Nephron progenitor cell (in vitro differentiated cells): ENCODE measurements around the gene MGLL.

ENCODE experiments used
- DNase-seq: peaks from one replicate; pipeline ENCODE4 v3.0.0; 2021
- H3K27ac Mint-ChIP-seq: 2 replicates; pipeline ENCODE4 v1.8.0; 2021; ENCODE audit warnings: mild to moderate bottlenecking, moderate library complexity, mixed read lengths
- H3K27me3 Mint-ChIP-seq: 2 replicates; pipeline ENCODE4 v1.8.0; 2021; ENCODE audit warnings: mild to moderate bottlenecking, low read depth, mixed read lengths; ENCODE audit not compliant: poor library complexity
- H3K36me3 Mint-ChIP-seq: 2 replicates; pipeline ENCODE4 v1.8.0; 2021; ENCODE audit warnings: low read depth, mixed read lengths
- H3K4me1 Mint-ChIP-seq: 2 replicates; pipeline ENCODE4 v1.8.0; 2021; ENCODE audit warnings: mixed read lengths
- H3K4me3 Mint-ChIP-seq: 2 replicates; pipeline ENCODE4 v1.8.0; 2021; ENCODE audit warnings: mild to moderate bottlenecking, moderate library complexity, mixed read lengths
- H3K9me3 Mint-ChIP-seq: 2 replicates; pipeline ENCODE4 v1.8.0; 2021; ENCODE audit warnings: mild to moderate bottlenecking, moderate library complexity, mixed read lengths
- TF ChIP-seq, protein P1 (sequence below): fragments of 200-600 bp; sonication (generic); IDR thresholded peaks from 2 replicates; pipeline ENCODE4 v1.5.0; 2021; ENCODE audit warnings: antibody characterized with exemption

The MGLL gene

DNA sequence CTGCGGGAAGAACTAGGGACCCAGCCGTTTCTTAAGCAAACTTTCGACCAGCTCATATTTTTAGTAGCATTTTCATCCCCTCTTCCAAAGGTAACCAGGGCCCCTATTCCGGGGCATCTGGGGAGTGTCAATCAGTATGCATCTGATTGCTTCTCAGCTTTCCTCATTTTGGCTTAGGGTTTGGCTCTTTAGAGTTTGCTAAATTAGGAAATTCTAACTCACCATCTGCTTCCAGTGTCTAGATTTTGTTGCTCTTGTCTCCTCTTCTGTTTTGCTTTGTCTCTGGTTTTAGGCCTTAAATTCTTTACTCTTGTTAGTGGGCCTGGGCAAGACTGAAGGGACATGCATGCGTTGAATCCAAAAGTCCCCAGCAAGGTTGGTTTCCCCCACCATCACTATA is 159.2 kb downstream of the MGLL start:
- Mint-ChIP-seq H3K9me3 (peaks cover 7% of the 10 kb centered on the region), H3K27ac (no peak overlapping the region), H3K4me3 (no peak overlapping the region), H3K36me3 (peaks cover 31% of the 10 kb centered on the region), H3K27me3 (peaks cover 7% of the 10 kb centered on the region), H3K4me1 (no peaks in the 10 kb centered on the region)
- no peak for DNase-seq
- TF ChIP-seq, protein P1, sequence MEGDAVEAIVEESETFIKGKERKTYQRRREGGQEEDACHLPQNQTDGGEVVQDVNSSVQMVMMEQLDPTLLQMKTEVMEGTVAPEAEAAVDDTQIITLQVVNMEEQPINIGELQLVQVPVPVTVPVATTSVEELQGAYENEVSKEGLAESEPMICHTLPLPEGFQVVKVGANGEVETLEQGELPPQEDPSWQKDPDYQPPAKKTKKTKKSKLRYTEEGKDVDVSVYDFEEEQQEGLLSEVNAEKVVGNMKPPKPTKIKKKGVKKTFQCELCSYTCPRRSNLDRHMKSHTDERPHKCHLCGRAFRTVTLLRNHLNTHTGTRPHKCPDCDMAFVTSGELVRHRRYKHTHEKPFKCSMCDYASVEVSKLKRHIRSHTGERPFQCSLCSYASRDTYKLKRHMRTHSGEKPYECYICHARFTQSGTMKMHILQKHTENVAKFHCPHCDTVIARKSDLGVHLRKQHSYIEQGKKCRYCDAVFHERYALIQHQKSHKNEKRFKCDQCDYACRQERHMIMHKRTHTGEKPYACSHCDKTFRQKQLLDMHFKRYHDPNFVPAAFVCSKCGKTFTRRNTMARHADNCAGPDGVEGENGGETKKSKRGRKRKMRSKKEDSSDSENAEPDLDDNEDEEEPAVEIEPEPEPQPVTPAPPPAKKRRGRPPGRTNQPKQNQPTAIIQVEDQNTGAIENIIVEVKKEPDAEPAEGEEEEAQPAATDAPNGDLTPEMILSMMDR, result no peak

DNA sequence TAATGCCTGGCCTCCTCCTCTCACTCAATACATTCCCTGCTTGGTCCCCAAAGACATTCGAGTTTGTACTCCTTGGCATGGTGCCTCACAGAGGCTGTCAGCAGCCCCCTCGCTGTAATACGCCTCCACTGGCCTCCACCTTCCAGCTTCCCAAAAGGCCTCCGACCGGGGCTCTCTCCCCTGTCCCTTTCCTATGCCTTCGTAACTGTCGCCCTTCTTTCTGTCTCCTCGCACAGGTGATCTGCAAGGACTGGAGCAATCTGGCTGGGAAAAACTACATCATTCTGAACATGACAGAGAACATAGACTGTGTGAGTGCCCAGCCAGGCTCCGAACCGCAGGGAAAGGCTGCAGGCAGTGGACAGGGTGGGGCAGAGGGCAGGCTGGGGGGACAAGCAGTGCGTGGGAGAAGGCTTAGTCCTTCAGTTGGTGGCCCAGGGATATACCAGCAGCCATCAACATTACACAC is 160.3 kb downstream of the MGLL start:
- peaks cover 7% of the 10 kb centered on the region for H3K9me3 Mint-ChIP-seq
- H3K4me1 Mint-ChIP-seq, result no peaks in the 10 kb centered on the region
- DNase-seq, result no peak
- peaks cover 31% of the 10 kb centered on the region for H3K36me3 Mint-ChIP-seq
- H3K27ac Mint-ChIP-seq, result no peak overlapping the region
- H3K27me3 Mint-ChIP-seq, result peaks cover 5% of the 10 kb centered on the region
- TF ChIP-seq, protein P1, result no peak
- H3K4me3 Mint-ChIP-seq, result no peak overlapping the region

DNA sequence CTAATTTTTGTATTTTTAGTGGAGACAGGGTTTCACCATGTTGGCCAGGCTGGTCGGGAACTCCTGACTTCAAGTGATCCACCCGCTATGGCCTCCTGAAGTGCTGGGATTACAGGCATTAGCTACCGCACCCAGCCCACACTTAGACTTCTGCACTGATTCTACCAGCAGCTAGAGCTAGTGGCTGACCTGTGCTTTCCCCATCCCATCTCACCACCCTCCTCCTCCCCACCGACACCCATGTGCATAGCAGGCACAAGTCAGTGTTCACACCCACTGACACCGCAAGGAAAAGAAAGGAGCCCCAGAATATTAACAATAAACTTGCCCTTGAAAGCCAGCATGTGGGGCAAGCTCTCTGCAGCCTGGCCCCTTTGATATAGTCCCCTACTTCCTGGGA is 160.7 kb downstream of the MGLL start:
- Mint-ChIP-seq H3K27me3 (peaks cover 3% of the 10 kb centered on the region), H3K4me1 (no peaks in the 10 kb centered on the region), H3K4me3 (no peak overlapping the region), H3K27ac (no peak overlapping the region), H3K36me3 (peaks cover 31% of the 10 kb centered on the region), H3K9me3 (peaks cover 7% of the 10 kb centered on the region)
- TF ChIP-seq, protein P1, result no peak
- no peak for DNase-seq

DNA sequence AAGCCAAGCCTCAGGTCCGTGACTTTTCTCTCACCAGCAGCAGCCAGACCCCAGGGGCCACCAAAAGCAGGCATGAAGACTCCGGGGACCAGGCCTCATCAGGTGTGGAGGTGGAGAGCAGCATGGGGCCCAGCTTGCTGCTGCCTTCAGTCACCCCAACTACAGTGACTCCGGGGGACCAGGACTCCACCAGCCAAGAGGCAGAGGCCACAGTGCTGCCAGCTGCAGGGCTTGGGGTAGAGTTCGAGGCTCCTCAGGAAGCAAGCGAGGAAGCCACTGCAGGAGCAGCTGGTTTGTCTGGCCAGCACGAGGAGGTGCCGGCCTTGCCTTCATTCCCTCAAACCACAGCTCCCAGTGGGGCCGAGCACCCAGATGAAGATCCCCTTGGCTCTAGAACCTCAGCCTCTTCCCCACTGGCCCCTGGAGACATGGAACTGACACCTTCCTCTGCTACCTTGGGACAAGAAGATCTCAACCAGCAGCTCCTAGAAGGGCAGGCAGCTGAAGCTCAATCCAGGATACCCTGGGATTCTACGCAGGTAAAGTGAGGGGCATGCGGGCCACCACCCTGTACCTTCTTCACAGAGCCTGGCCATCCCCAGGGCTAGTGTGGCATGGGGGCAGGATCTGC is 161.6 kb downstream of the MGLL start:
- peaks cover 2% of the 10 kb centered on the region for H3K4me1 Mint-ChIP-seq
- TF ChIP-seq, protein P1, result no peak
- H3K9me3 Mint-ChIP-seq, result peaks cover 4% of the 10 kb centered on the region
- H3K36me3 Mint-ChIP-seq, result peaks cover 27% of the 10 kb centered on the region
- DNase-seq, result no peak
- H3K4me3 Mint-ChIP-seq, result no peak overlapping the region
- H3K27me3 Mint-ChIP-seq, result peaks cover under 1% of the 10 kb centered on the region
- H3K27ac Mint-ChIP-seq, result no peak overlapping the region

DNA sequence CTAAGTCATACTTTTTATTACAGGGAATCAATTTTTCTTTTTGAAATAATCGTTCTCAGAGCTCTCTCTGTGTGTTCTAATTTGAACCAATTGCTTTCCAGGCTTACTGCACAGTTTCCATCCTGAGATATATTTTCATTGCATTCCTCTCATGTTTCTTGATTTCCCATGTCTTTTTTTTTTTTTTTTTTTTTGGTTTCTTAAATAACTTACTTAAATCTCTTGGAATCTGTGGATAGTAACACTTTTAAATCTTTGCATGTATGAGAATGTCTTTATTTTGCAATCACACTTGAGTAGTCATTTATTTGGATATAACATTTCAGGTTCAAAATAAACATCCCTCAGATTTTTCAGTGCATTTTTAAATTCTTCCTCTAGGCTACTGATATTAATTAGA is 164.1 kb downstream of the MGLL start:
- TF ChIP-seq, protein P1, result no peak
- peaks cover 8% of the 10 kb centered on the region for H3K4me1 Mint-ChIP-seq
- H3K36me3 Mint-ChIP-seq, result peaks cover 10% of the 10 kb centered on the region
- H3K4me3 Mint-ChIP-seq, result no peak overlapping the region
- no peak overlapping the region for H3K27ac Mint-ChIP-seq
- no peak for DNase-seq
- peaks cover 3% of the 10 kb centered on the region for H3K27me3 Mint-ChIP-seq
- no peaks in the 10 kb centered on the region for H3K9me3 Mint-ChIP-seq

DNA sequence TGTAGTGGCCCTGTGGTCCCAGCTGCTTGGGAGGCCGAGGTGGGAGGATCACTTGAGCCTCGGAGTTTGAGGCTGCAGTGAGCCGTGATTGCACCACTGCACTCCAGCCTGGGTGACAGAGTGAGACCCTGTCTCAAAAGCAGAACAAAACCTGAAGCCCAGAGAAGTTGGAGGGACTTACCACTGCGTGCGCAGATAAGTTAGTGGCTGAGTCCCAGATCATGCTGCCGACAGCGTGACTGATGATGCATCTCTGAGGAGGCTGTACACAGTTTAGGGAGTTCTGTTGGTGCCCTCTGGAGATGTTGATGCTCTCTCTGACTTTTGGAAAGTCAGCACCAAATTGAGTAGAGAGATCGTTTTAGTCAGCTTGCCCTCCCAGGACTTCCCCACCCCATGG is 165.4 kb downstream of the MGLL start:
- Mint-ChIP-seq H3K27me3 (peaks cover 3% of the 10 kb centered on the region), H3K27ac (no peak overlapping the region), H3K9me3 (no peaks in the 10 kb centered on the region), H3K4me1 (peaks cover 12% of the 10 kb centered on the region), H3K36me3 (peaks cover 8% of the 10 kb centered on the region), H3K4me3 (no peak overlapping the region)
- TF ChIP-seq, protein P1, result no peak
- no peak for DNase-seq
